Bronchial epithelial cell (primary cell): ENCODE measurements around the gene EEF1A1. TPM values are rescaled to one million over a fixed set of nuclear protein-coding genes. Genes with fewer than 3 reads are reported as not detected.
"Not testable (repeated sequence)": the region's sequence is repeated elsewhere in the genome, so short reads cannot be mapped to it uniquely, and the experiment has no call there.

ENCODE experiments used
- DNase-seq: peaks from one replicate; pipeline ENCODE4 v3.0.0-alpha.2; 2010; ENCODE audit warnings: low read depth
- FAIRE-seq: peaks from 2 replicates; lab custom pipeline; 2011; peaks lifted over from hg19 to GRCh38; lab: Jason Lieb, UNC
- H3K27me3 ChIP-seq: 2 replicates; pipeline ENCODE4 v1.5.1; 2011; ENCODE audit warnings: low read length; ENCODE audit not compliant: control insufficient read depth, insufficient read depth
- H3K36me3 ChIP-seq: 2 replicates; pipeline ENCODE4 v1.5.1; 2011; ENCODE audit warnings: low read length; ENCODE audit not compliant: control insufficient read depth, insufficient read depth
- H3K4me3 ChIP-seq: 2 replicates; pipeline ENCODE4 v1.5.1; 2011; ENCODE audit warnings: mild to moderate bottlenecking, low read depth, low read length, control low read depth
- total RNA-seq: library from RNA; depleted of rRNA; stranded (reverse); fragments of >200 nt; gene quantifications from 2 replicates; pipeline ENCODE4 v1.2.1, GENCODE V29; 2014
- TF ChIP-seq, protein P1 (sequence below): IDR thresholded peaks from 2 replicates; pipeline ENCODE4 v1.5.1; 2011; ENCODE audit warnings: mild to moderate bottlenecking, moderate library complexity, low read length, control low read depth, inconsistent platforms; ENCODE audit not compliant: insufficient read depth, severe bottlenecking

EEF1A1 gene
- total RNA-seq, 1 donor from 2014 or later = 62,692 TPM

DNA sequence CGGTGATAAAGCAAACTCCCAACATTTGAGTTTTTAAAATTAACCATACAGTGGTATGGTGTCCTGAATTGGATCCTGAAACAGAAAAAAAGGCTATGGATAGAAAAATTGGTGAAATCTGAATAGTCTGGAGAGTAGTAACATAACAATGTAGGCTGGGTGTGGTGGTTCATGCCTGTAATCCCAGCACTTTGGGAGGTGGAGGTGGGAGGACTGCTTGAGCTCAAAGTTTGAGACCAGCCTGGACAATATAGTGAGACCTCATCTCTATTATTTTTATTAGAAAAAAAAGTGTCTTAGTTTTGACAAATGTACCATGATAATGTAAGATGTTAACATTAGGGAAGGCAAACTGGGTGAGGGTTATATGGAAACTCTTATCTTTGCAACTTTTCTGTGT, 11.0 kb downstream of the EEF1A1 start:
- TF ChIP-seq, protein P1, sequence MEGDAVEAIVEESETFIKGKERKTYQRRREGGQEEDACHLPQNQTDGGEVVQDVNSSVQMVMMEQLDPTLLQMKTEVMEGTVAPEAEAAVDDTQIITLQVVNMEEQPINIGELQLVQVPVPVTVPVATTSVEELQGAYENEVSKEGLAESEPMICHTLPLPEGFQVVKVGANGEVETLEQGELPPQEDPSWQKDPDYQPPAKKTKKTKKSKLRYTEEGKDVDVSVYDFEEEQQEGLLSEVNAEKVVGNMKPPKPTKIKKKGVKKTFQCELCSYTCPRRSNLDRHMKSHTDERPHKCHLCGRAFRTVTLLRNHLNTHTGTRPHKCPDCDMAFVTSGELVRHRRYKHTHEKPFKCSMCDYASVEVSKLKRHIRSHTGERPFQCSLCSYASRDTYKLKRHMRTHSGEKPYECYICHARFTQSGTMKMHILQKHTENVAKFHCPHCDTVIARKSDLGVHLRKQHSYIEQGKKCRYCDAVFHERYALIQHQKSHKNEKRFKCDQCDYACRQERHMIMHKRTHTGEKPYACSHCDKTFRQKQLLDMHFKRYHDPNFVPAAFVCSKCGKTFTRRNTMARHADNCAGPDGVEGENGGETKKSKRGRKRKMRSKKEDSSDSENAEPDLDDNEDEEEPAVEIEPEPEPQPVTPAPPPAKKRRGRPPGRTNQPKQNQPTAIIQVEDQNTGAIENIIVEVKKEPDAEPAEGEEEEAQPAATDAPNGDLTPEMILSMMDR = no peak
- H3K4me3 ChIP-seq = no peak overlapping the region
- DNase-seq (no peak), FAIRE-seq (no peak)
- H3K36me3 ChIP-seq = no peaks in the 10 kb centered on the region
- no peaks in the 10 kb centered on the region for H3K27me3 ChIP-seq

DNA sequence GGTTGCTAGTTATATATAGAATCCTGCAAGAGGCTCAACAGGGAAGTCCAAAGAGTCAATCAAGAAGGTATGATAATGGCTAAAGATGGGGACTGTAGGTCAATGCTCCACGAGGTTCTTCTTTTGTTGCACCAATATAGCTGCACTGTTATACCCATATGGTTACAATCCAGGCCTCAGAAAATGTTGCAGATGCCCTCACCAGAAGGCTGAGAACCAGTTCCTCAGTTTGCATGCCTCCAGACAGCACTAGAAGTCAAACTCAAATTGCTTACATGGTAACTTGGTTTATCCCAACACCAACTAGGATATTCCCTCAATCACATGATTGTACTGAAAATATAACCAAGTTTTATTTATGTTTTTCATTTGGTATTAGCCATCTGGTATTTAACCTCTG, 12.1 kb downstream of the EEF1A1 start:
- no peaks in the 10 kb centered on the region for H3K27me3 ChIP-seq
- no peak for FAIRE-seq
- TF ChIP-seq, protein P1 = no peak

DNA sequence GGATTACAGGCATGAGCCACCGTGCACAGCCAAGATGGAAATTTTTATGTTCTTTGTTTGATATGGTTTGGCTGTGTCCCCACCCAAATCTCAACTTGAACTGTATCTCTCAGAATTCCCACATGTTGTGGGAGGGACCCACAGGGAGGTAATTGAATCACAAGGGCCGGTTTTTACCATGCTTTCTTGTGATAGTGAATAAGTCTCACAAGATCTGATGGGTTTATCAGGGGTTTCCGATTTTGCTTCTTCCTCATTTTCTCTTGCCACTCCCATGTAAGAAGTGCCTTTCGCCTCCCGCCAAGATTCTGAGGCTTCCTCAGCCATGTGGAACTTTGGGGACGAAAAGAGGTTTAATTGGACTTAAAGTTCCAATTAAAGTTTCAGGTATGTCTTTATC, 14.6 kb downstream of the EEF1A1 start:
- Histone ChIP-seq H3K4me3 (no peak overlapping the region), H3K27me3 (no peaks in the 10 kb centered on the region), H3K36me3 (peaks cover 3% of the 10 kb centered on the region)
- no peak for DNase-seq
- TF ChIP-seq, protein P1 = no peak
- FAIRE-seq = no peak

More for the DNA sequence above, 12.1 kb downstream of the EEF1A1 start:
- no peaks in the 10 kb centered on the region for H3K36me3 ChIP-seq
- no peak overlapping the region for H3K4me3 ChIP-seq
- no peak for DNase-seq

DNA sequence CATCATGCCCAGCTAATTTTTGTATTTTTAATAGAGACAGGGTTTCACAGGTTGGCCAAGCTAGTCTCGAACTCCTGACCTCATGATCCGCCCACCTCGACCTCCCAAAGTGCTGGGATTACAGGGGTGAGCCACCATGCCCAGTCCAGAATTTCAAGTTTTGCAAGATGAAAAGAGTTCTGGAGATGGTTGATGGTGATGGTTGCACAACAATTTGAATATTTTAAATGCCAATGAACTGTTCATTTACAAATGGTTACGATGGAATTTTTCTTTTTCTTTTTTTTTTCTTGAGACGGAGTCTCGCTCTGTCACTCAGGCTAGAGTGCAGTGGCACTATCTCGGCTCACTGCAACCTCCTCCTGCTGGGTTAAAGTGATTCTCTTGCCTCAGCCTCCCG, 15.1 kb downstream of the EEF1A1 start:
- not testable (repeated sequence) for FAIRE-seq

DNA sequence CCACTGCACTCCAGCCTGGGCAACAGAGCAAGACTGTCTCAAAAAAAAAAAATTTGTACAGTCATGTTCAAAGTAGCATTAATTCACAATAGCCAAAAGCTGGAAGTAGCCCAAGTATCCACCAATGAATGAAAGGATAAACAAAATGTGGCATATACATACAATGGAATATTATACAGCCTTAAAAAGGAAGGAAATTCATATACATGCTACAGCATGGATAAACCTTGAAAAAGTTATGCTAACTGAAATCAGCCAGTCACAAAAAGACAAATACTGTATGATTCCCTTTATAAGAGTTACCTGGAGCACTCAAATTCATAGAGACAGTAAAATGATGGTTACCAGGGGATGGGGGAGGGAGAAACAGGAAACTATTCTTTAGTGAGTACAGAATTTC, 15.7 kb downstream of the EEF1A1 start:
- DNase-seq = no peak
- FAIRE-seq = no peak

More for the DNA sequence above, 15.1 kb downstream of the EEF1A1 start:
- H3K36me3 ChIP-seq, DNase-seq, H3K27me3 ChIP-seq, H3K4me3 ChIP-seq: not testable (repeated sequence)

DNA sequence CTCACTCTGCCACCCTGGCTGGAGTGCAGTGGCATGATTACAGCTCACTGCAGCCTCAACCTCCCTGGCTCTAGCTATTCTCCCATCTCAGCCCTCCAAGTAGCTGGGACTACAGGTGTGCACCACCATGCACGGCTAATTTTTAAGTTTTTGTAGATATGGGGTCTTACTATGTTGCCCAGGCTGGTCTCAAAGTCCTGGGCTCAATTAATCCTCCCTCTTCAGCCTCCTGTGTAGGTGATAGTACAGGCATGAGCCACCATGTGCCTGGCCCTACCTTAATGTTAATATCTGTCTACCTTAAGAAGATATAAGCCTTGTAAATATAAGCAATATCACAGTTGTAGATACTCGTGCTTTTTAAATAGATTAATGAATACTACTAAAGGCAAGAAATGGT, 16.7 kb downstream of the EEF1A1 start:
- Histone ChIP-seq H3K4me3 (no peak overlapping the region), H3K36me3 (peaks cover 5% of the 10 kb centered on the region), H3K27me3 (no peaks in the 10 kb centered on the region)
- no peak for DNase-seq
- TF ChIP-seq, protein P1 = no peak
- FAIRE-seq = no peak

More for the DNA sequence above, 15.7 kb downstream of the EEF1A1 start:
- TF ChIP-seq, protein P1 = no peak
- Histone ChIP-seq H3K4me3 (no peak overlapping the region), H3K27me3 (no peaks in the 10 kb centered on the region), H3K36me3 (peaks cover 5% of the 10 kb centered on the region)
